ENCODE measurements around the gene SH3RF3. TPM values are rescaled to one million over a fixed set of nuclear protein-coding genes. Genes with fewer than 3 reads are reported as not detected.

SH3RF3 gene
- total RNA-seq, 1 donor from 2014 or later = 0.28 TPM

- TF ChIP-seq EZH2phosphoT487 (IDR thresholded peaks at IDR 0.05) (no peak), EZH2 (IDR thresholded peaks at IDR 0.05) (no peak)
- TF ChIP-seq, protein P1, sequence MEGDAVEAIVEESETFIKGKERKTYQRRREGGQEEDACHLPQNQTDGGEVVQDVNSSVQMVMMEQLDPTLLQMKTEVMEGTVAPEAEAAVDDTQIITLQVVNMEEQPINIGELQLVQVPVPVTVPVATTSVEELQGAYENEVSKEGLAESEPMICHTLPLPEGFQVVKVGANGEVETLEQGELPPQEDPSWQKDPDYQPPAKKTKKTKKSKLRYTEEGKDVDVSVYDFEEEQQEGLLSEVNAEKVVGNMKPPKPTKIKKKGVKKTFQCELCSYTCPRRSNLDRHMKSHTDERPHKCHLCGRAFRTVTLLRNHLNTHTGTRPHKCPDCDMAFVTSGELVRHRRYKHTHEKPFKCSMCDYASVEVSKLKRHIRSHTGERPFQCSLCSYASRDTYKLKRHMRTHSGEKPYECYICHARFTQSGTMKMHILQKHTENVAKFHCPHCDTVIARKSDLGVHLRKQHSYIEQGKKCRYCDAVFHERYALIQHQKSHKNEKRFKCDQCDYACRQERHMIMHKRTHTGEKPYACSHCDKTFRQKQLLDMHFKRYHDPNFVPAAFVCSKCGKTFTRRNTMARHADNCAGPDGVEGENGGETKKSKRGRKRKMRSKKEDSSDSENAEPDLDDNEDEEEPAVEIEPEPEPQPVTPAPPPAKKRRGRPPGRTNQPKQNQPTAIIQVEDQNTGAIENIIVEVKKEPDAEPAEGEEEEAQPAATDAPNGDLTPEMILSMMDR (IDR thresholded peaks at IDR 0.05) = no peak
- H2AFZ ChIP-seq (replicated peaks) = no peak overlapping the region
- no peak for DNase-seq (ENCODE audit: low spot score)
- Mint-ChIP-seq H3K27me3 (ENCODE audit: insufficient read depth, low read depth) (peaks cover 4% of the 10 kb centered on the region), H3K4me1 (peaks cover 18% of the 10 kb centered on the region), H3K36me3 (peaks cover 3% of the 10 kb centered on the region), H3K27ac (no peak overlapping the region), H3K9me3 (no peaks in the 10 kb centered on the region), H3K4me3 (no peak overlapping the region)
- H3K36me3 ChIP-seq = no peaks in the 10 kb centered on the region
- no peaks in the 10 kb centered on the region for H3K27me3 ChIP-seq
- H3K9ac ChIP-seq = no peak overlapping the region
- no peaks in the 10 kb centered on the region for H3K79me2 ChIP-seq (ENCODE audit: low read depth)
- H3F3A ChIP-seq (ENCODE audit: low read depth) = no peaks in the 10 kb centered on the region
- H3K9me3 ChIP-seq (ENCODE audit: low read depth) = no peaks in the 10 kb centered on the region
- H3K27ac ChIP-seq = no peak overlapping the region
- H3K4me1 ChIP-seq = peaks cover 4% of the 10 kb centered on the region
- no peaks in the 10 kb centered on the region for H4K20me1 ChIP-seq (ENCODE audit: low read depth)
- H3K4me2 ChIP-seq = no peak overlapping the region
- H3K4me3 ChIP-seq = no peak overlapping the region
Measured at GRCh38 chr2:109467701-109468100, 338.7 kb downstream of the SH3RF3 start.

GRCh38 chr2:109468893-109469292 is 339.9 kb downstream of the SH3RF3 start:
- Histone ChIP-seq H3K4me2 (no peak overlapping the region), H3K4me1 (peaks cover 9% of the 10 kb centered on the region), H3K36me3 (no peaks in the 10 kb centered on the region), H3K27ac (no peak overlapping the region), H3K9ac (no peak overlapping the region), H3F3A (ENCODE audit: low read depth) (no peaks in the 10 kb centered on the region), H3K79me2 (ENCODE audit: low read depth) (no peaks in the 10 kb centered on the region), H2AFZ (replicated peaks) (no peak overlapping the region), H3K4me3 (no peak overlapping the region), H3K9me3 (ENCODE audit: low read depth) (no peaks in the 10 kb centered on the region), H4K20me1 (ENCODE audit: low read depth) (no peaks in the 10 kb centered on the region), H3K27me3 (no peaks in the 10 kb centered on the region)
- peaks cover 4% of the 10 kb centered on the region for H3K27me3 Mint-ChIP-seq (ENCODE audit: insufficient read depth, low read depth)
- peaks cover 3% of the 10 kb centered on the region for H3K36me3 Mint-ChIP-seq
- peaks cover 28% of the 10 kb centered on the region for H3K4me1 Mint-ChIP-seq
- no peak overlapping the region for H3K4me3 Mint-ChIP-seq
- no peak for DNase-seq (ENCODE audit: low spot score)
- H3K9me3 Mint-ChIP-seq = no peaks in the 10 kb centered on the region
- TF ChIP-seq EZH2phosphoT487 (IDR thresholded peaks at IDR 0.05) (no peak), EZH2 (IDR thresholded peaks at IDR 0.05) (no peak)
- TF ChIP-seq, protein P1 (IDR thresholded peaks at IDR 0.05) = no peak
- H3K27ac Mint-ChIP-seq = no peak overlapping the region

DNA sequence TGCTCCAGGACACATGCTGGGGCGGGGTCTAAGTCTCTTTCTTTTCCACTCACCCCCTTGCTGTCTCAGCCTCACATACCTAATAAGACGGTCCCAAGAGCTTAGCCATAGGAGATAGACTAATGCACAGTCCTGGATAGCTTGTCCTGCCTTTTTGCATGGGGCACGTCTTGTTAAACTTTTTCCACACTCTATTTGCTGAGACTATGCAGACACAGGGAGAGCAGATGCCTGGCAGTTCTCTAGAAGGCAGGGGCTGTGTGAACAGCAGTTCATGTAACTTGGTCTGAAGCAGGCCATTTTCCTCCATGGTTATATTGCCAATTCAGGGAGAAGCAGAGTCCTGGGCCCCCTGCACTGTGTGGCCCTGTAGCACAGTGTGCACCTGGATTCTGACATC is 342.7 kb downstream of the SH3RF3 start:
- H3K9ac ChIP-seq = no peak overlapping the region
- Mint-ChIP-seq H3K27ac (no peak overlapping the region), H3K36me3 (peaks cover 1% of the 10 kb centered on the region), H3K27me3 (ENCODE audit: insufficient read depth, low read depth) (peaks cover 7% of the 10 kb centered on the region), H3K4me1 (peaks cover 32% of the 10 kb centered on the region), H3K9me3 (no peaks in the 10 kb centered on the region), H3K4me3 (no peak overlapping the region)
- no peak overlapping the region for H3K4me3 ChIP-seq
- no peaks in the 10 kb centered on the region for H3K36me3 ChIP-seq
- H3K9me3 ChIP-seq (ENCODE audit: low read depth) = no peaks in the 10 kb centered on the region
- no peak overlapping the region for H3K27ac ChIP-seq
- H3K79me2 ChIP-seq (ENCODE audit: low read depth) = no peaks in the 10 kb centered on the region
- no peaks in the 10 kb centered on the region for H3K27me3 ChIP-seq
- H3F3A ChIP-seq (ENCODE audit: low read depth) = no peaks in the 10 kb centered on the region
- TF ChIP-seq, protein P1 (IDR thresholded peaks at IDR 0.05) = no peak
- TF ChIP-seq EZH2phosphoT487 (IDR thresholded peaks at IDR 0.05) (no peak), EZH2 (IDR thresholded peaks at IDR 0.05) (no peak)
- no peak overlapping the region for H2AFZ ChIP-seq (replicated peaks)
- DNase-seq (ENCODE audit: low spot score) = no peak
- no peaks in the 10 kb centered on the region for H4K20me1 ChIP-seq (ENCODE audit: low read depth)
- H3K4me1 ChIP-seq = peaks cover 9% of the 10 kb centered on the region
- no peak overlapping the region for H3K4me2 ChIP-seq
